Retinal pigment epithelial cell (primary cell): ENCODE data around the gene HEPACAM.

Experiments
- DNase-seq: peaks from one replicate; pipeline ENCODE4 v3.0.0-alpha.2; 2010; ENCODE audit warnings: low read depth
- H3K4me3 ChIP-seq: 2 replicates; pipeline ENCODE4 v1.5.1; 2011; ENCODE audit warnings: mild to moderate bottlenecking, low read length, control low read depth, moderate library complexity
- CTCF ChIP-seq: conservative IDR thresholded peaks from 2 replicates; pipeline ENCODE4 v1.5.1; 2011; ENCODE audit warnings: low read depth, low read length, control low read depth, inconsistent platforms

The HEPACAM gene

GRCh38 chr11:124874571-124875255 is 61.1 kb downstream of the HEPACAM start:
- no peak for DNase-seq
- no peak overlapping the region for H3K4me3 ChIP-seq
- no peak for TF ChIP-seq CTCF

- DNase-seq, result no peak
- no peak for TF ChIP-seq CTCF
- H3K4me3 ChIP-seq, result no peak overlapping the region
Measured at GRCh38 chr11:124873951-124874350, 61.9 kb downstream of the HEPACAM start.

GRCh38 chr11:124872741-124873140 is 63.1 kb downstream of the HEPACAM start:
- no peak overlapping the region for H3K4me3 ChIP-seq
- TF ChIP-seq CTCF, result no peak

GRCh38 chr11:124872280-124872679 is 63.6 kb downstream of the HEPACAM start:
- TF ChIP-seq CTCF, result no peak
- no peak for DNase-seq
- H3K4me3 ChIP-seq, result no peak overlapping the region

More at GRCh38 chr11:124872741-124873140, 63.1 kb downstream of the HEPACAM start:
- no peak for DNase-seq

GRCh38 chr11:124870430-124870829 is 65.4 kb downstream of the HEPACAM start:
- no peak for DNase-seq
- H3K4me3 ChIP-seq, result no peak overlapping the region
- no peak for TF ChIP-seq CTCF

GRCh38 chr11:124869856-124870387 is 65.9 kb downstream of the HEPACAM start:
- no peak for TF ChIP-seq CTCF

GRCh38 chr11:124869331-124869730 is 66.5 kb downstream of the HEPACAM start:
- DNase-seq, result no peak
- H3K4me3 ChIP-seq, result no peak overlapping the region
- no peak for TF ChIP-seq CTCF

More at GRCh38 chr11:124869856-124870387, 65.9 kb downstream of the HEPACAM start:
- DNase-seq, result no peak
- H3K4me3 ChIP-seq, result no peak overlapping the region
